Fibroblast of skin of right biceps (primary cell): ENCODE data around the gene KCNT1.

Source experiments
- DNase-seq: peaks from one replicate; pipeline ENCODE4 v3.0.0-alpha.2; 2013

Gene KCNT1

DNA sequence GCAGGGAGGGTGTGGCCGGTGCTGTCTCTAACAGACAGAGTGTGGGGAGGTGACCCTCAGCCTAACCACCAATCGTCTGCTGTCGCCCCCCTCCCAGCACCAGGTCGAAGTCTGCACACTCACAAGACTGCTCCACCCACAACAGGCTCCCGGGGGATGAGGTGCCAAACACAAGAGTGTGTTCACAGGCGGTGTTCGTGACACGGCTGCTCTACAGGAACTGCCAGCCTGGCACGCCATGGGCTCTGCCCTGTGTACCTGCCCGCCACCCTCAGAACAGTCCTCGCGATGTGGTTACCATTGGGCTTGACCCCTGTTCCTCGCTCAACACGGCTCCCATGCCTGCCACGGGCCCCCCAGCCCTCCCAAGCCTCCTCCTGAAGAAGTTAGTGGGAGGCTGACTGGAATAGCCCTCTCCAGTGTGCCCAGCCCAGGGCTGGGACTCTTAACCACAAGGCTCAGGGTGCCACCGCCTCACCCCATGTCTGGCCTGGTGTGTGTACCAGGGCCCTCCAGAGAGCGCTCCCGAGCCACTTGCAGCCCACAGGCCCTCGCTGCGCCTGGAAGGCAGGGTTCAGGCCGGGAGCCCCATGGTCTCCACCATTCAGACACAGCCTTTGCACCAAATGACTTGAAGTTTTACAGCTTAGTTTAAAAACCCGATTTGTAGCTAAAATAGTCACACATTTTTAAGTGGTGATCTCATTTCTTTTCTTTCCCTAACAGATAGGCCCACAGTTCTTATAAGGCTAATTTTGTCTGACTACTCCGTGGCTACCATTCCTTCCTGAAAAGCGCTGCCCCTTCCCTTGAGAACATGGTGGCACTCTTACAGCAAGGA is 102.8 kb downstream of the KCNT1 start:
- peak; percentile 41 for DNase-seq

DNA sequence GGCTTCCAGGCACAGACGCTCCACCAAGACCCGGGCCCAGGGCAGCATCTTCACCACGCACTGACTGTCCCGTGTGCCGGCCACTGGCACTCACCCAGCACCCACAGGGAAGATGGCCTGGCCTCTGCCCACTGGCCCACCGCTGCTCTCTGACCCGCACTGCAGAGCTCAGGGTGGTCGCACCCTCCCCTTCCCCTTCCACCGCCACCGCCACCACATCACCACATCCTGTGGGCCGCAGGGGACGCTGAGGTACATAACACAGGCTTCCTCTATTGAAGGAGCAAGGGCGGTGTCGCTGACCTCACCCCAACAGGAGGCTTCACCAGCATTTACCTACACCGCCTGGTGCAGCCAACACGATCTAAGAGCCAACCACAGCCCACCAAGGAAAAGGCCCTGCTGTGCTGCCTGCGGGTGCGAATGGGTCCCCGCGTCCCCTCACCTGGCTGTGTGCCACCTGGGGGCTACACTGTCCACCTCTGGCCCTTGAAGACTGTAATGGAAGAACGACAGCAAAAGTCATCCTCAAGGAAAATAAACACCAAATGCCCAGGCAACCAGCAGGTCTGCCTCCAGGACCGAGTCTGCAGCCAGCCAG is 103.5 kb downstream of the KCNT1 start:
- no peak for DNase-seq

- DNase-seq: peak; percentile 83
These were observed 107.2 kb downstream of the KCNT1 start for GRCh38 chr9:135809166-135809565.

- DNase-seq: no peak
These were observed 109.0 kb downstream of the KCNT1 start for GRCh38 chr9:135810806-135811575.

DNA sequence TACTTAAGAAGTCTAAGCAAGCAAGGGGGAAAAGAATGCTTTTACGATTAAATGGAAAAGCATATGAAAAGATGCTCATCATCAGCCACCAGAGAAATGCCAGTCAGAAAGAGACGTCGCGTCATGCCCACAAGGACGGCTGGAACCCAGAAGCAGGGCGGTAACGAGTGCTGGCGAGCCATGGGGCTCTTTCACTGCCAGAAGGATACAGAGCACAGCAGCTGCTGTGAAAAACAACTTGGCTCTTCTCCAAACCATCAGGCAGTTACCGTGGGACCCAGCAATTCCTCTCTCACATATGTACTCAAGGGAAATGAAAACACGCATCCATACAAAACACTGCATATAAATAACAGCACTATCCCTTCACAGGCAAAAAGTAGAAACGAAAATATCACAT is 109.8 kb downstream of the KCNT1 start:
- DNase-seq: peak; percentile 5

DNA sequence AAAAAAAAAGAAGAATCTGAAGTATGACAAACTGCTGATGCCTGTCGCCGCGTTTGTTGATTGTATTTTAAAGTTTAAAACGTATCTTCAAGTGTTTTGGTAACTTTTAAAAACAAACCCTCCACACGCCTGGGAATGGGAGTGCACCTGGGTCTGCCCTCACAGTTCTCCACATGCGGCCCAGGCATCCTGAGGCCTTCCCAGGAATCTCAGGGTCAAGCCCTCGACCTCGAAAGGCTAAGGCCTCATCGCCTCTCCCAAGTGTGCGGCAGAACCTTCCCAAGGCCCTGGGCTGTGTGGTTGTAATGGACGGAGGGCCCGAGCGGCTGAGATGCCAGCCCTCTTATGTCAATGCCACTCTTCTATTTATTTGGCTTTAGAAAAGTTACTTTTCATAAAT is 111.0 kb downstream of the KCNT1 start:
- no peak for DNase-seq

DNA sequence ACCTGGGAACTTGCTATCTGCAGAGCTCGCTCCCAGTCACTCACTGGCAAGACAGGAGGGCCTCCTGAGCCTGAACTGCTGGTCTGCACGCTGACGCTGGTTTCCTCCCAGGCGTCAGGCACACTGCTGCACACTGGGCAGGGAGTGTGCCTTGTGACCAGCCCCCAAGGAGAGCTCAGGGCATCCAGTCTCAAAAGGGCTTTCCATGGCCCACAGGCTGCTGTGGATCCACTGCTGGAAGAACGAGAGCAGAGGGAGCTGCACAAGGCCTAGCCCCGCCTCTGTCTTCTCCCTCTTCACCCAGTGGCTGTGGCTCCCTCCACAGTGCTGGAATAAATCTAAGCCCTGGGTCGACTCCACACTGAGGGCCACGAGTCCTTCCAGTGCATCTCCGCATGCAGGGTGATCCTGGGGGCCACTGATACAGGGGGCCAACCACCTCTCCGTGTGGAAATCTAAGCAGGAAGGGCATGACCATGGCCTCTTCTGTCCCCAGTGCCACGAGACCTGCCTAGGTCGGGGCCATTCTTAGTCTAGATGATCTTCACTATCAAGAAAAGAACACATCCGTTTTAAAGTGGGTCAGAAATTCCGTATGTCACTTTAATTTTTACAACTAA is 111.8 kb downstream of the KCNT1 start:
- no peak for DNase-seq

GRCh38 chr9:135814421-135815095 is 112.6 kb downstream of the KCNT1 start:
- DNase-seq: no peak

DNA sequence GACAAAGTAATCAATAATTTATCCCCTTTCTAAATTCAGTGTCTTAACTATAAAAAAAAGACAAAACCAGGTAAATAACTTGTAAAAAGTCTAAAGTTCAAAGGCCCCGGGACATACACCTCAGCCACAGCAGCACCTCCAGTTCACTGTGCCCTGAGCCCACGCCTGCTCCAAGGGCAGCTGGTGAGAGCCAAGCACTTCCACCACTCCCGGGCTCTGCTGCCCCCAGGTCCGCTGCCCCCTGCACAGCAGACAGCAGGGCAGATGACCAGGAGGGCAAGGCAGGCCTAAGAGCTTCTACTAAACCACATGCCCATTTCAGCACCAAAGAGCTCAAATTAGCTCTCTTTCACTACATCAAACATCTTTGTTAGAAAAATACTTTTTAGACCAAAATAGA is 113.4 kb downstream of the KCNT1 start:
- no peak for DNase-seq

- DNase-seq: no peak
These were observed 114.1 kb downstream of the KCNT1 start for GRCh38 chr9:135815830-135816650.

- DNase-seq: no peak
These were observed 114.6 kb downstream of the KCNT1 start for GRCh38 chr9:135816651-135816970.

GRCh38 chr9:135817951-135818717 is 116.1 kb downstream of the KCNT1 start:
- DNase-seq: no peak

GRCh38 chr9:135818718-135819475 is 116.9 kb downstream of the KCNT1 start:
- no peak for DNase-seq

- DNase-seq: no peak
These were observed 117.9 kb downstream of the KCNT1 start for GRCh38 chr9:135819905-135820304.

DNA sequence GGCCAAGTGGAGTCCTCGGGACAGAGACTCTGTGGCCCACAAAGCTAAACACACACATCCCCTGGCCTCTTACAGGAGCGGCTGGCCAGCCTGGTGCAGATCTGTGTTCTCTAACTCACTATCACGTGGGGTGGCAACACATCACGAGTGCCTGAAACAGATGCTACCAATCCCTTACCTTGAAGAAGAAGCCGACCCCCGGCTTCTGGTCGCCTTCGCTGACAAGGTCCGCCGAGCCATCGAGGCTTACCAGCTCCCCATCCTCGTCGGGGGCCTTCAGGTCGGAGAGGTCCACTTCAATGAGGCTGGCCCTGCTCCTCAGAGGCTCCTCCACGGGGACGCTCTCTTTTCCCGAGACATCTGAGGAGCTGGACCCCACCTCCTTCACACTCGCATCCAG is 118.7 kb downstream of the KCNT1 start:
- no peak for DNase-seq

DNA sequence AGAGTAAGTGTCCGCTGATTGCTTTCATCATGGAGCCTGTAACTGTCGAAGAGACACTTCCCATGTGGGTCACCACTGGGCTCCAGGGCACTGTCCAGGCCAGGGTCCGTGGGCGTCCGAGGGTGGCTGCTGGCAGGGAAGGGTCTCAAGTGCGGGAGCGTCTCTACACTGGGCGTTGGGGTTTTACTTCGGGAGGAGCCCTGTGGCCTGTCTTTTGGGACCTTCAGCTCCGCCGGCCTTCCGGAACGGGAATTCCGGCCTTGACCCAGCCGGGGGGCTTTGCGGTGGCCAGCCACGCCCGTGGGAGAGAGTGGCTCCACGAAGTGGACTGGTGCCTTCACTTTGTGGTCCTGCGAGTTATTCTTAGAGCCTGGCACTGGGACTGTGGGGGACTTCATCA is 119.1 kb downstream of the KCNT1 start:
- DNase-seq: no peak

DNA sequence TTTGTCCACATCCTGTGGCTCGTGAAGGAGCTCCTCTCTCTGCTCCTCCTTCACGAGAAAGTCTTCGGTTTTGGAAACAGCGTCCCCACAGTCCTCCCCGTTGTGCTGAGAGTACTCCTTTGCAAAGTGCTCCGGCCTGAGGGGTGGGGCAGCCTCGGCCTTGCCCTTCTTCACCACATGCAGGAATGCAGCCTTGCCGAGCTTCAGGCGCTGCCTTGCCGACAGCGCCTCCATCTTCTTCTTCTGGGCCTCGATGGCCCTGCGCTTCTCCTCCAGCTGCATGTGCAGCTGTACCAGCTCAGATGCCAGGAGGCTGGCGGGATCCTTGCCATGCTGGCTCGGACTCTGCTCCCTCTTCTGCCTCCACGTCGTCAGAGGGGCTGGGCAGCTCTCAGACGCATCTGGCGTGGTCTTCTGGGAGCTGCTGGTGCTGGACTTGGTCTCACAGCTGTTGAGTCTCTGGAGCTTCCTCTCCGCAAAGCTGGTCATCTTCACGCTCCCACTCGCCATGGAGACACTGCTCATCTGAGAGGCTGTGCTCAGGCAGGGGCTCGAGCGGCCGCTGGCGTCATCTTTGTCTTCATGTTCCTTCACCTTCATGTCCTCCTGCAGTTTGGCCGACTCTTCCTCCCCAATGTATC is 119.9 kb downstream of the KCNT1 start:
- DNase-seq: no peak

DNA sequence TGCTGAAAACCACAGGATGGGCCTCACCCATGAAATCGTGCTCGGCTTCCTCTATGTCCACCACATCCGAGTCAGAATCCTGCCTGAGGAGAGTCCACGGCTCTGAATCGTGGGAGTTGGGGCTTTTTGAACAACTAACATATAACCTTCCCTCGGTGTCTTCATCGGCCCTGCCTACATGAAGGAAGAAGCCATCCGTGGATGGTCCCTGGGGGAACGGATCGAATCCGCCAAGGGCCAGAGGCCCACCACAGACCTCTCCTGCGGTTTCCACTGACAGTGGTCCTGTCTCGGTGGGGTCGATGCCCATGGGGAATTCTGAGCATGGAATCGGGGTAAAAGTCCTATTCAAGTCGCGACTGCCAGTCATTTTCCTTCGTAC is 120.4 kb downstream of the KCNT1 start:
- DNase-seq: no peak

GRCh38 chr9:135823036-135823435 is 121.1 kb downstream of the KCNT1 start:
- no peak for DNase-seq
